ENCODE results near the gene IFT80.
"Not testable (repeated sequence)": the region's sequence is repeated elsewhere in the genome, so short reads cannot be mapped to it uniquely, and the experiment has no call there.

- not testable (repeated sequence) for TF ChIP-seq CTCF (optimal IDR thresholded peaks at IDR 0.05 in 1 of 3, IDR thresholded peaks at IDR 0.05 in 1 of 3, conservative IDR thresholded peaks at IDR 0.05 in 1 of 3; ENCODE audit: extremely low read depth in 1 of 3, insufficient read depth in 2 of 3, low read length in 3 of 3); EZH2 (IDR thresholded peaks at IDR 0.05; ENCODE audit: low read length)
These were observed 72.7 kb downstream of the IFT80 start for GRCh38 chr3:160326286-160326685.

Data from keratinocyte (primary cell).